K562 (cell line): ENCODE measurements around the gene CRYBB1. TPM values are rescaled to one million over a fixed set of nuclear protein-coding genes. Genes with fewer than 3 reads are reported as not detected.

Experiments
- BCLAF1 ChIP-seq, 2 experiments: fragments of 450-650 bp in 1 of 2; IDR thresholded peaks; 2 replicates each; pipeline ENCODE4 v1.6.1; 2011 to 2017; ENCODE audit warnings: low read depth in 2 of 2, antibody characterized with exemption in 1 of 2, borderline replicate concordance in 1 of 2, low read length in 1 of 2, mild to moderate bottlenecking in 1 of 2, mixed read lengths in 1 of 2; ENCODE audit not compliant: control insufficient read depth in 1 of 2
- CBFA2T2 ChIP-seq: fragments of 450-650 bp; conservative IDR thresholded peaks from 2 replicates; pipeline ENCODE4 v1.6.1; 2017; ENCODE audit warnings: mild to moderate bottlenecking
- CSDE1 ChIP-seq, 2 experiments: fragments of 450-650 bp; IDR thresholded peaks; 2 replicates each; pipeline ENCODE4 v1.6.1; 2016; ENCODE audit warnings: mild to moderate bottlenecking in 1 of 2
- MCM7 ChIP-seq, 2 experiments: fragments of 450-650 bp; IDR thresholded peaks; 2 replicates each; pipeline ENCODE4 v1.6.1; 2016 to 2018
- MEF2D ChIP-seq: conservative IDR thresholded peaks from 2 replicates; pipeline ENCODE4 v1.6.1; 2016; ENCODE audit warnings: low read depth, missing genetic modification characterization, missing compliant biosample characterization
- PHF21A ChIP-seq: fragments of 450-650 bp; IDR thresholded peaks from 2 replicates; pipeline ENCODE4 v1.6.1; 2017; ENCODE audit warnings: low read depth, borderline replicate concordance
- PTRF ChIP-seq: fragments of 450-650 bp; IDR thresholded peaks from 2 replicates; pipeline ENCODE4 v1.6.1; 2016; ENCODE audit warnings: mild to moderate bottlenecking, missing genetic modification characterization, missing compliant biosample characterization
- SIRT6 ChIP-seq: IDR thresholded peaks from one replicate; pipeline ENCODE4 v1.6.1; 2012; ENCODE audit warnings: low read depth, mild to moderate bottlenecking, control low read depth, inconsistent platforms, low read length, moderate library complexity
- YBX1 ChIP-seq: fragments of 450-650 bp; IDR thresholded peaks from 2 replicates; pipeline ENCODE4 v1.7.1; 2016; ENCODE audit warnings: mild to moderate bottlenecking
- ZC3H11A ChIP-seq: IDR thresholded peaks from 2 replicates; pipeline ENCODE4 v1.6.1; 2012; ENCODE audit warnings: low read depth, low read length, improper control_type of control experiment
- ZFX ChIP-seq: sonication (generic); formaldehyde crosslinking; IDR thresholded peaks from 2 replicates; pipeline ENCODE4 v1.8.0; 2022; ENCODE audit warnings: mild to moderate bottlenecking, missing genetic modification reagents, moderate library complexity
- ZNF282 ChIP-seq: sonication (generic); formaldehyde crosslinking; IDR thresholded peaks from 2 replicates; pipeline ENCODE4 v1.8.1; 2023; ENCODE audit warnings: missing genetic modification reagents
- ZNF311 ChIP-seq: fragments of 250-450 bp; sonication (Bioruptor Pico); IDR thresholded peaks from 2 replicates; pipeline ENCODE4 v1.4.0; 2020; ENCODE audit warnings: mild to moderate bottlenecking, moderate library complexity
- ZNF316 ChIP-seq: fragments of 450-650 bp; IDR thresholded peaks from 2 replicates; pipeline ENCODE4 v1.6.1; 2016
- ZNF57 ChIP-seq: fragments of 450-650 bp; formaldehyde crosslinking; IDR thresholded peaks from 2 replicates; pipeline ENCODE4 v1.4.0; 2020; ENCODE audit warnings: mild to moderate bottlenecking, moderate library complexity
- polyA plus RNA-seq, 8 experiments: library from polyadenylated mRNA; depleted of rRNA in 4 of 8; stranded (reverse) in 5 of 8; unstranded in 3 of 8; fragments of >200 nt; fragmentation: Nextera tagmentation in 2 of 8; fragmentation: Illumina TruSeq in 1 of 8; extraction: Ambion mirVana in 2 of 8; extraction: Trizol in 1 of 8; gene quantifications; 2 replicates each; pipeline versions ENCODE4 v1.2.1 to v1.2.3, GENCODE V29; 2011 to 2014; ENCODE audit warnings: inconsistent platforms in 1 of 8, missing spikeins in 1 of 8
- total RNA-seq, 7 experiments: library from RNA; depleted of rRNA in 6 of 7; stranded (reverse); fragments of >200 nt in 6 of 7; fragmentation: Illumina TruSeq in 2 of 7; extraction: Trizol in 2 of 7; gene quantifications; 2 replicates each; pipeline versions ENCODE4 v1.2.1 to v1.2.3, GENCODE V29; 2011 to 2021; ENCODE audit warnings: low replicate concordance in 1 of 7
- TF ChIP-seq, protein P1 (sequence below): fragments of 450-650 bp; IDR thresholded peaks from 2 replicates; pipeline ENCODE4 v1.6.1; 2017; ENCODE audit warnings: antibody characterized with exemption, mild to moderate bottlenecking
- TF ChIP-seq, protein P2 (sequence below): fragments of 250-450 bp; sonication (Bioruptor Pico); IDR thresholded peaks from 2 replicates; pipeline ENCODE4 v1.8.0; 2021; ENCODE audit warnings: mild to moderate bottlenecking, moderate library complexity
- TF ChIP-seq, protein P3 (sequence below): fragments of 450-650 bp; IDR thresholded peaks from 2 replicates; pipeline ENCODE4 v1.6.1; 2016; ENCODE audit warnings: antibody characterized with exemption

CRYBB1 gene
- total and polyA plus RNA-seq, 9 of the 15 experiments (the other 6 are each of a cell fraction or from before 2014, with no cell fraction given) = 0.16 to 0.45 (median 0.33) TPM; not detected in 2

GRCh38 chr22:26617271-26618199 is at the start of gene CRYBB1 (continued):
- TF ChIP-seq, protein P1, sequence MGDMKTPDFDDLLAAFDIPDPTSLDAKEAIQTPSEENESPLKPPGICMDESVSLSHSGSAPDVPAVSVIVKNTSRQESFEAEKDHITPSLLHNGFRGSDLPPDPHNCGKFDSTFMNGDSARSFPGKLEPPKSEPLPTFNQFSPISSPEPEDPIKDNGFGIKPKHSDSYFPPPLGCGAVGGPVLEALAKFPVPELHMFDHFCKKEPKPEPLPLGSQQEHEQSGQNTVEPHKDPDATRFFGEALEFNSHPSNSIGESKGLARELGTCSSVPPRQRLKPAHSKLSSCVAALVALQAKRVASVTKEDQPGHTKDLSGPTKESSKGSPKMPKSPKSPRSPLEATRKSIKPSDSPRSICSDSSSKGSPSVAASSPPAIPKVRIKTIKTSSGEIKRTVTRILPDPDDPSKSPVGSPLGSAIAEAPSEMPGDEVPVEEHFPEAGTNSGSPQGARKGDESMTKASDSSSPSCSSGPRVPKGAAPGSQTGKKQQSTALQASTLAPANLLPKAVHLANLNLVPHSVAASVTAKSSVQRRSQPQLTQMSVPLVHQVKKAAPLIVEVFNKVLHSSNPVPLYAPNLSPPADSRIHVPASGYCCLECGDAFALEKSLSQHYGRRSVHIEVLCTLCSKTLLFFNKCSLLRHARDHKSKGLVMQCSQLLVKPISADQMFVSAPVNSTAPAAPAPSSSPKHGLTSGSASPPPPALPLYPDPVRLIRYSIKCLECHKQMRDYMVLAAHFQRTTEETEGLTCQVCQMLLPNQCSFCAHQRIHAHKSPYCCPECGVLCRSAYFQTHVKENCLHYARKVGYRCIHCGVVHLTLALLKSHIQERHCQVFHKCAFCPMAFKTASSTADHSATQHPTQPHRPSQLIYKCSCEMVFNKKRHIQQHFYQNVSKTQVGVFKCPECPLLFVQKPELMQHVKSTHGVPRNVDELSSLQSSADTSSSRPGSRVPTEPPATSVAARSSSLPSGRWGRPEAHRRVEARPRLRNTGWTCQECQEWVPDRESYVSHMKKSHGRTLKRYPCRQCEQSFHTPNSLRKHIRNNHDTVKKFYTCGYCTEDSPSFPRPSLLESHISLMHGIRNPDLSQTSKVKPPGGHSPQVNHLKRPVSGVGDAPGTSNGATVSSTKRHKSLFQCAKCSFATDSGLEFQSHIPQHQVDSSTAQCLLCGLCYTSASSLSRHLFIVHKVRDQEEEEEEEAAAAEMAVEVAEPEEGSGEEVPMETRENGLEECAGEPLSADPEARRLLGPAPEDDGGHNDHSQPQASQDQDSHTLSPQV = peak; percentile 54; the same call in 1 of the 2 replicates
- TF ChIP-seq SIRT6 (no peak), MCM7 (IDR thresholded peaks at IDR 0.05) (no peak), PHF21A (no peak), CBFA2T2 (peak; percentile 54), ZNF316 (no peak; the same call in 1 of the 2 replicates), YBX1 (no peak), ZNF282 (CRISPR knock-in tag) (no peak), ZC3H11A (no peak), PTRF (no peak), CSDE1 (IDR thresholded peaks at IDR 0.05) (0 out of 4 replicates have a peak, but pooled peaks of 1 of the 2 experiments have one; percentile 44), MEF2D (tag) (no peak), ZNF57 (CRISPR knock-in tag) (no peak), BCLAF1 (IDR thresholded peaks at IDR 0.05; ENCODE audit: borderline replicate concordance in 1 of 2, control insufficient read depth in 1 of 2, low read depth in 2 of 2, low read length in 1 of 2) (no peak), ZFX (CRISPR knock-in tag) (no peak), ZNF311 (CRISPR knock-in tag) (no peak)
- TF ChIP-seq, protein P2, sequence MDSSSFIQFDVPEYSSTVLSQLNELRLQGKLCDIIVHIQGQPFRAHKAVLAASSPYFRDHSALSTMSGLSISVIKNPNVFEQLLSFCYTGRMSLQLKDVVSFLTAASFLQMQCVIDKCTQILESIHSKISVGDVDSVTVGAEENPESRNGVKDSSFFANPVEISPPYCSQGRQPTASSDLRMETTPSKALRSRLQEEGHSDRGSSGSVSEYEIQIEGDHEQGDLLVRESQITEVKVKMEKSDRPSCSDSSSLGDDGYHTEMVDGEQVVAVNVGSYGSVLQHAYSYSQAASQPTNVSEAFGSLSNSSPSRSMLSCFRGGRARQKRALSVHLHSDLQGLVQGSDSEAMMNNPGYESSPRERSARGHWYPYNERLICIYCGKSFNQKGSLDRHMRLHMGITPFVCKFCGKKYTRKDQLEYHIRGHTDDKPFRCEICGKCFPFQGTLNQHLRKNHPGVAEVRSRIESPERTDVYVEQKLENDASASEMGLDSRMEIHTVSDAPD (CRISPR knock-in tag) = no peak
- TF ChIP-seq, protein P3, sequence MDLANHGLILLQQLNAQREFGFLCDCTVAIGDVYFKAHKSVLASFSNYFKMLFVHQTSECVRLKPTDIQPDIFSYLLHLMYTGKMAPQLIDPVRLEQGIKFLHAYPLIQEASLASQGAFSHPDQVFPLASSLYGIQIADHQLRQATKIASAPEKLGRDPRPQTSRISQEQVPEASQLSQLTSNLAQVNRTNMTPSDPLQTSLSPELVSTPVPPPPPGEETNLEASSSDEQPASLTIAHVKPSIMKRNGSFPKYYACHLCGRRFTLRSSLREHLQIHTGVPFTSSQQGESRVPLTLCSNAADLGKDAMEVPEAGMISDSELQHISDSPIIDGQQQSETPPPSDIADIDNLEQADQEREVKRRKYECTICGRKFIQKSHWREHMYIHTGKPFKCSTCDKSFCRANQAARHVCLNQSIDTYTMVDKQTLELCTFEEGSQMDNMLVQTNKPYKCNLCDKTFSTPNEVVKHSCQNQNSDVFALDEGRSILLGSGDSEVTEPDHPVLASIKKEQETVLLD = peak; percentile 81
